ENCODE results near the gene CARMIL1.

The CARMIL1 gene

DNA sequence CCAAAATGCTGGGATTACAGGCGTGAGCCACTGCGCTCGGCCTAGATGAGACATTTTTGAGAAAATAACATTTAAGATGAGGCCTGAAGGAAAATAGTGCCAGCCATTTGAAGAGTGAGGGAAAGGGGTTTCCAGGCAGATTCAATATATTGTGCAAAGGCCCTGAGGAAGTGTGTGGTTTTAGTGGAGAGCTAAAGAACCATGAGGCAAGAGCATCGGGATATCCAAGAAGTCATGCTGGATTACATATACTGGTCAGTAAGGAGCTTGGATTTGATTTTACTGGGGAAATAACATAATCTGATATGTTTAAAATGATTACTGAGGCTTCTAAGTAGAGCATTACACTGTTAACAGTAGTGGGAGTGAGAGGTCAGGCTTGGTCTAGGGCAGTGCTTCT, 47.0 kb downstream of the CARMIL1 start:
- Mint-ChIP-seq H3K4me3 (no peak overlapping the region), H3K9me3 (no peaks in the 10 kb centered on the region), H3K27ac (no peak overlapping the region), H3K27me3 (no peaks in the 10 kb centered on the region), H3K36me3 (no peaks in the 10 kb centered on the region), H3K4me1 (no peaks in the 10 kb centered on the region)
- no peak for DNase-seq
- CTCF ChIA-PET: no interaction called here

DNA sequence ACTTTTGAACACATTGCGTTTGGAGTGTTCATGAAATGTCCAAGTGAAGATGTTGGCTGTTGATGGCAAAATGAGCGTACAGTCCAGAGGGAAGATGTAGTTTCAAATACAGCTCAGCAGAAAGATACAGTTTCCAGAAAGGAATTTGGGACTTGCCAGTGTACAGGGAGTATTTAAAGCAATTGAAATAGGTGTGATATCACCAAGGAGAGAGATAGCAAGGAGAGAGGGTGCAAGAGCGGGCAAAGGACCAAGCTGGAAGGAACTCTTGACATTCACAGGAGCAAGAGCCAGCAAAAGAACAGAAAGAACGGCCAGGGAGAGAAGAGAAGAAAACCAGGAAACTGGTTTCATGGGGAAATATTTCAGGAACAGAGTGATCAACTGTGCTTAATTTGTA, 47.8 kb downstream of the CARMIL1 start:
- no peak overlapping the region for H3K27ac Mint-ChIP-seq
- no peaks in the 10 kb centered on the region for H3K36me3 Mint-ChIP-seq
- H3K4me3 Mint-ChIP-seq: no peak overlapping the region
- no peak for DNase-seq
- no peaks in the 10 kb centered on the region for H3K27me3 Mint-ChIP-seq
- H3K4me1 Mint-ChIP-seq: no peaks in the 10 kb centered on the region
- CTCF ChIA-PET: interaction anchor here (1.2 kb wide), 1 partner anchor 61 kb away, joined by 3 read pairs; no protein-coding TSS in a partner anchor
- no peaks in the 10 kb centered on the region for H3K9me3 Mint-ChIP-seq

DNA sequence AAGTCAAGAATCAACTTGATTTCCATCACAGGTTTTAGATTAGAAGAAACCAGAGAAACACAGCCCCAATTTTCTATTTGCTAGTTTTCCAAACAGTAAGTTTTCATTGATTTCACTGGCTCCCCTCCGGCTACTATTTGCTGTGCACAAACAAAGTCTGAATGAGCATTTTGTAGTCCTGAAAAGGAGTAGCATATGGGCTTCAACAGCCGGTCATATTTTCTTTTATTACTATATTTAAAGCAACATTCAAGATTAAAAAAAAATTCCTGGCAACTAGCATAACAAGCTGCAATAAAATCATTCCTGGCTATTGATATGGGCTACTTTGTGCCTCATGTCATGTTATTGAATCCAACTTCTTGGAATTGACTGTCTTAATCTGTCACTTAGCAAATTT, 48.3 kb downstream of the CARMIL1 start:
- no peak for DNase-seq
- CTCF ChIA-PET: interaction anchor here (1.2 kb wide), 1 partner anchor 61 kb away, joined by 3 read pairs; no protein-coding TSS in a partner anchor
- Mint-ChIP-seq H3K4me3 (no peak overlapping the region), H3K27me3 (no peaks in the 10 kb centered on the region), H3K27ac (no peak overlapping the region), H3K9me3 (no peaks in the 10 kb centered on the region), H3K4me1 (no peaks in the 10 kb centered on the region), H3K36me3 (no peaks in the 10 kb centered on the region)

DNA sequence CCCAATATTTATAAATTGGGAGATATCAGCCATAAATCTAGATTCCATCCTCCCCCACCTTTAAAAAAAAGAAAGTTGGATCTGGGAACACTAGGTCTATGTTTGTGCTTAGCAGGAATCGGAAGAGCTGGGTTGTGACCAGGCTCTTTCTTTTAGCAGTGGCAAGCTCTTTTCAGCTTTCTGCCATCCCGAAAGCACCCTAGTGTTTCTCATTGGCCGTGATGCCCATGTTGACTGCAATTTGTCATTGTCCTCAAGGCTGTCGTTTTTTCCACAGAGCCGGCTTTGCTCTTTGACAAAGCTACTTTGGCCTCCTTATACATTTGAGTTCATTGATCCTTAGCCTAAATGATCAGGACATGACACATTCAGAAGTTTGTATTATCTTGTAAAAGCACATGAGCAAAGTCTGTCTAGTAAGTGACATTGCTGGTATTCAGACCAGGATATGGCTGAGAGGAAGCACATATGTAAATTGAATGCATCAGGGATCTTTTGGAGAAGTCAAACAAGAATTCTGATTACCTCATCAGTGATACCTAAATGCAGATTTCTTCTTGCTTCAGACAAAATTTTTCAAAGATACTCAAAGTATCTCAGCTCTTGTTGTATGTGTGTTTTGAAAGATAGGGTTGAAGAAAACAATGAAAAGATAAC, 50.1 kb downstream of the CARMIL1 start:
- Mint-ChIP-seq H3K4me3 (no peak overlapping the region), H3K36me3 (no peaks in the 10 kb centered on the region), H3K4me1 (no peaks in the 10 kb centered on the region), H3K9me3 (no peaks in the 10 kb centered on the region), H3K27me3 (no peaks in the 10 kb centered on the region), H3K27ac (no peak overlapping the region)
- CTCF ChIA-PET: interaction anchor here (1.6 kb wide), 1 partner anchor 64 kb away, joined by 3 read pairs; no protein-coding TSS in a partner anchor
- DNase-seq: no peak

DNA sequence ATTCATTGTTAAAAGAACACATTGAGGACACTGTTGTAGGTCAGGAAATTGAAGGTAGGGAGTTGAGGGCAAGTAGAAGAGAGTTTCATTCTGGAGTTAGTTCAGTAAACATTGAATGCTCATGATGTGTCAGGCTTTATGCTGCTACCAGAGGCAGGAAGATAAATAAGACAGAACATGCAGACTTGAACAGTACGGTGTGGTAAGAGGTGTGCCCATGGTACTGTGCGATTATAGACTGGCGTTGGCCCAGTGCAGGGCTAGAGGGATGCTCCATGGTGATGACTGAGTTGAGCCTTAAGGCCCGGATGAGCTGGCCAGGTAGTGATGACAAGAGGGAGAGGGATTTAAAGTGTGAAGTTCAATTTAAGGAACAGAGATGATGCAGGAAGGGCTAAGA, 50.8 kb downstream of the CARMIL1 start:
- H3K4me3 Mint-ChIP-seq: no peak overlapping the region
- no peaks in the 10 kb centered on the region for H3K4me1 Mint-ChIP-seq
- no peaks in the 10 kb centered on the region for H3K27me3 Mint-ChIP-seq
- no peak for DNase-seq
- H3K9me3 Mint-ChIP-seq: no peaks in the 10 kb centered on the region
- no peaks in the 10 kb centered on the region for H3K36me3 Mint-ChIP-seq
- no peak overlapping the region for H3K27ac Mint-ChIP-seq
- CTCF ChIA-PET: interaction anchor here (1.1 to 1.6 kb wide), 2 partner anchors 14 to 64 kb away, joined by 3 read pairs; no protein-coding TSS in a partner anchor

DNA sequence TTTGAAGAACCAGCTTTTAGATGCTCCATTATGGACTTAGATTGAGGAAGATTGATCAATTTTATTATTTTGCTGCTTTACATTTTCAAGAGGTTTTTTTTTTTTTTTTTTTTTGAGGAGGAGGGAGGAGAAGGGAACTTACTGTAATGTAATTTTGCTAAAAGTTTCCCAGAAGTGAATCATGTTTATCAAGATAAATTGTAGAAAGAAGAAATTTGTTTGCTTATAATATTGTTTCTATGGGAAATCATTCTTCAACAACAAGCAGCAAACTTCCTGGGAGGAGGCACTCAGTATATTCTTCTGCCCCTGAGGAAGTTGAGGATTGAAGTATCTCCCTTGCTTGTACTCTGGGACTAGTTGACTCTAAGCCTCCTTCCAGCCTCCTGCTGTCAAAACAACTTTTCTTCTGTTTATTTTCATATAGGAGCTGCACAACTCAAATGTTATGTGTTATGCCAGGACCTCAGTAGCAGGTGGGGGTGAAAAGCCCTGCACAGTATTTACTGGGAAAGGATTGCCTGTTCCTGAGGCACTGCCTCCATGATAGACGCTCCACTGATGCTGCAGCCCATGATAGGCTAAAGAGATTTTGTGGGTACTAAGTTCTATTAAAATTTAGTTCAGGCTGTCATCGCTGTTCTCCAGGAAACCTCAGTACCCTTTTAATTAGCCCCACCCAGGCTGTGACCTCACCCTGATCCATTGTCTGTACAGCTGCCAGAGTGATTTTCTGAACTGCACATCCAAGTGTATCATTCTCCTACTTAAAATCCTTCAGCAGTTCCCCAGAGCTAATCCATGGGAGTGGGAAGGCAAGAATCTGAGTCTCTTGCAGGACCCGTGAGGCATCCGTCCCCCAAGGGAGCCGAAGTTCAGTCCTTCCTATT, 51.9 kb downstream of the CARMIL1 start:
- Mint-ChIP-seq H3K27me3 (no peaks in the 10 kb centered on the region), H3K9me3 (no peaks in the 10 kb centered on the region), H3K36me3 (no peaks in the 10 kb centered on the region), H3K4me3 (no peak overlapping the region), H3K4me1 (no peaks in the 10 kb centered on the region), H3K27ac (no peak overlapping the region)
- no peak for DNase-seq
- CTCF ChIA-PET: interaction anchor here (1.1 kb wide), 1 partner anchor 13 kb away, joined by 3 read pairs; no protein-coding TSS in a partner anchor

DNA sequence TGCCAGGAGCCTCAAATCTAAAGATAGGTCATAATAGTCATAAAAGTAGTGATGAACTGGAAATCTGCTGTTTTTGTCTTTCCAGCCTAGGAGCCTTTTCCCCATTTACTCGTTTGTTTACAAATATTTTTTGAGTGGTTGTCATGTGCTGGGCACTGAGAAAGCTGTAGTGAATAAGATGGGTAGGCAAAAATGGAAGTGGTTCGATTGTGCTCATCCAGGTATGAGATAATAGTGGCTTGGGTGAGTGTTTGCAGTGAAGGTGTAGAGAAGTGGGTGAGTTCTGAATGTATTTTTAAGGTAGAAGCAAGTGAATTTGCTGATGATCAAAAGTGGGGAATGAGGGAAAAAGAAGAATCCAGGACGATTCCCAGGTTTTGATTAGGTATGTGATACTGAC, 53.0 kb downstream of the CARMIL1 start:
- no peak for DNase-seq
- Mint-ChIP-seq H3K9me3 (no peaks in the 10 kb centered on the region), H3K27ac (no peak overlapping the region), H3K27me3 (no peaks in the 10 kb centered on the region), H3K4me3 (no peak overlapping the region), H3K36me3 (no peaks in the 10 kb centered on the region), H3K4me1 (no peaks in the 10 kb centered on the region)
- CTCF ChIA-PET: no interaction called here

DNA sequence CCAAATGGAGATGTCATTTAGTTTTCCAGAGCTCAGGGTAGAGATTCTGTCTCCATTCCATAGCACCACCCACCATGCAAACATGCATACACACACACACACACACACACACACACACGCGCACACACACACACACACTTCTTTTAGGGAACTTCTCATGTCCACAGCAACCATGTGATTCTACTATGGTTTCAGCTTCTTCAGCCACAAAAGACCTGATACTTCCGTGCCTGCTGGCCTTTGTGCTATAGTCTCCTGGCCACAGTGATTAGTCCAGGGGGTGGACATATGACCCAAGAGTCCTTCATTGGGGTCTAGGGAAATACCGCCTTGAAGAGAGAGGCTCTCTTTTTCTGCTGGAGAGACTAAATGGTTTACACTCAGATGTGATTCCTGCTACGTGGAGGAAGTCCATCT, 53.5 kb downstream of the CARMIL1 start:
- H3K36me3 Mint-ChIP-seq: no peaks in the 10 kb centered on the region
- H3K9me3 Mint-ChIP-seq: no peaks in the 10 kb centered on the region
- CTCF ChIA-PET: no interaction called here
- H3K4me1 Mint-ChIP-seq: no peaks in the 10 kb centered on the region
- no peaks in the 10 kb centered on the region for H3K27me3 Mint-ChIP-seq
- H3K4me3 Mint-ChIP-seq: no peak overlapping the region
- DNase-seq: no peak
- no peak overlapping the region for H3K27ac Mint-ChIP-seq

DNA sequence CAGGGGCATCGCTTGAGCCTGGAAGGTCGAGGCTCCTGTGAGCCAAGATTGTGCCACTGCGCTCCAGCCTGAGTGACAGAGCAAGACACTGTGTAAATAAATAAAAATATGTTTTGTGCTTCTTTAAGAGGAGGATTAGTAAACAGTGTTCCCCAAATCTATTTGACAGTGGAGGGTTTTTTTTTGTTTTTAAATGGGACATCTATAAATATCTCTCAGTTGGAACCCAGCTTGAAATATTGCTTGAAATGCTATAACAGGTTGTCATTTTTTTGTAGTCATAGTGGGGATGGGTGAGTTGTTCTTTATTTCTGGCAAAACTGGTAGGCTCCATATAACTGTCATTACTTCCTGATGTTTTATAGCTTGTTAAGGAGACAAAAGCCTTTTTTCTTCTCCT, 54.3 kb downstream of the CARMIL1 start:
- no peaks in the 10 kb centered on the region for H3K27me3 Mint-ChIP-seq
- no peaks in the 10 kb centered on the region for H3K9me3 Mint-ChIP-seq
- H3K4me3 Mint-ChIP-seq: no peak overlapping the region
- H3K36me3 Mint-ChIP-seq: no peaks in the 10 kb centered on the region
- H3K4me1 Mint-ChIP-seq: no peaks in the 10 kb centered on the region
- no peak for DNase-seq
- H3K27ac Mint-ChIP-seq: no peak overlapping the region
- CTCF ChIA-PET: no interaction called here

DNA sequence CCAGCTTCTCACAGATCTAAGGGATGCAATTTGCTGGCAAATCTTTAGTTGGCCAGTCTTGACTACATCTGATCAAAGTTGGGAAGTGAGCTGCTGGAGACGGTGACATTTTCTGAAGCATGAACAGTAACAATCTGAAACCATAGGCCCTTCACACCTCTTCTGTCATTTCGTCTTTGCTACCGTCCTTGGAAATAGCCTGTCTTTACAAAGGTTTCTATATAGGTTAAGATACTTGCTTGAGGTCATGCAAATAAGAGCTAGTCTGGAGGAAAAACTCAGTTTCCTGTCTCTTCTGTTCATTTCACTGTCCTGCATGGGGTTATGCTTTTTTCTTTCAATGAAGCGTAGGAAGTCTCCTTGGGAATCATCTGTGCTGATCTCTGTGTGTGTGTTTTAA, 55.6 kb downstream of the CARMIL1 start:
- no peak for DNase-seq
- Mint-ChIP-seq H3K4me1 (no peaks in the 10 kb centered on the region), H3K27me3 (no peaks in the 10 kb centered on the region), H3K27ac (no peak overlapping the region), H3K9me3 (no peaks in the 10 kb centered on the region), H3K36me3 (no peaks in the 10 kb centered on the region), H3K4me3 (no peak overlapping the region)
- CTCF ChIA-PET: interaction anchor here (1.0 to 1.7 kb wide), 2 partner anchors 12 to 156 kb away, joined by 3 to 4 read pairs; no protein-coding TSS in a partner anchor

DNA sequence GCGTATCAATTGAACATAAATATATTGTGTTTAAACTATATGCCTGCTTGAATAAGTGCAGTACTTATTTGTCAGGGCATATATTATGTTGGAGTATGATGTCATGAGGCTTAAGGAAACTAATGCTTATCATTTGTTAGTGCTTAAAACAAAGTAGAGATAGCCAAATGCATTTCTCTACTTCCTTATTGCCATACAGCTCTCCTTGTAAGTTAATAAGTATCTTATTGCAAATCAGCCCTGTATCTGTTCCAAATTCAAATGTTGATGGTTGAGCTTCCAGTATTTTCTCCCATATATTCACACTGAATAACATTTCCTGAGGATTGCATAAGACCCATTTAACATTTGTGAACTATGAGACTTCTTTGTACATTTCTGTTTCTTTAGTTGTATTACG, 57.8 kb downstream of the CARMIL1 start:
- CTCF ChIA-PET: interaction anchor here (0.7 to 0.9 kb wide), 2 partner anchors 22 to 33 kb away, joined by 3 read pairs; no protein-coding TSS in a partner anchor
- Mint-ChIP-seq H3K4me1 (no peaks in the 10 kb centered on the region), H3K27me3 (no peaks in the 10 kb centered on the region), H3K9me3 (no peaks in the 10 kb centered on the region), H3K27ac (no peak overlapping the region), H3K36me3 (no peaks in the 10 kb centered on the region), H3K4me3 (no peak overlapping the region)
- no peak for DNase-seq

DNA sequence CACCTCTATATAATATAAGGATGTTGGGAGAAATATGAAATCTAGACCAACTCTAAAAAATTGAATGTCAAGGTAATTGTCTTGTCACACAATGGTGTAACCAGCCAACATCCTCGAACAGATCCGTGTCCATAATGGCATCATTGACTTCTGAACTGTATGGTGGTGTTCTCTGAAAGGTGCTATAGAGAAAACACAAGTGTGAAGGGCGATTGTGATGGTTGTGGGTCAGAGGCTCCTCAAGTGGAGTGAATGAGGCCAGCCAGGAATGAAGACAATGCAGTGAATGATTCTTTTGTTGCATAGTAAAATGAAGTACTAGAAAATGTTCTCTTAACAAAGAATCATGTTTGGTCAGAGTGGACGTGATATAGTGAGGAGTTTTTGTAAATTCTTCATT, 58.3 kb downstream of the CARMIL1 start:
- DNase-seq: no peak
- CTCF ChIA-PET: interaction anchor here (0.7 to 0.9 kb wide), 2 partner anchors 22 to 33 kb away, joined by 3 read pairs; no protein-coding TSS in a partner anchor
- no peak overlapping the region for H3K27ac Mint-ChIP-seq
- H3K9me3 Mint-ChIP-seq: no peaks in the 10 kb centered on the region
- no peak overlapping the region for H3K4me3 Mint-ChIP-seq
- H3K36me3 Mint-ChIP-seq: no peaks in the 10 kb centered on the region
- H3K4me1 Mint-ChIP-seq: no peaks in the 10 kb centered on the region
- no peaks in the 10 kb centered on the region for H3K27me3 Mint-ChIP-seq

DNA sequence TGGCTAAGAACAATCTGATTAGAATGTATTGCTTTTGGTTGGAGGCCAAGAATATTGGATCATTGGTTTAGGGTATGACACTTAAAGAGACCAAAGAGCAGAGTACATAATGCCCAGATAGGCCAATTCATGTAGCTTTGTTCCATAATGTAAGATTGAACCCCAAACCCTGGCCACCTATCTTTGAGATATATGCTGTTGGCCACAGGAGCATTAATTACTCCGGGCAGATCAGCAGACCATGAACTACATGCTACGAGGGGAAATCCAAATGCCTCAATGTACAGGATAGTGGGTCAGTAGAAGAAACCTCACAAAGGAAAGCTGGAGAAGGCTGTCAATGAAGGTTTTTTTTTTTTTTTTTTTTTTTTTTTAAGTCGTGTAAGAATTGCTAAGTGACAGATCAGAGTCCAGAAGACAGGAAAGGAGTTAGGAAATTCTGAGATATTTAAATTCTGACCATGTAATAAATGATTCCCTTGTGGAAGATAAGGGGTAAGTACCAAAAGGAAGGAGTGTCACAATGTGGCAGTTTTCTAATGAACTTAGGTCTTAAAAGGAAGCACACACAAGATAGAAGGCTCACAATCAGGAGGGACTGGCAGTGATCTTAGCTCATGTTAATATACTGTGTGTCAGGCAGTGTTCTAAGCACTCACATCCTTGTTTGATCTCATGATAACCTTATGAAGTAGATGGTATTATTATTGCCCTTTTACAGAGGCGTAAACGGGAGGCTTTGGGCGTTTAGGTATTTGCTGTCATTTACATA, 61.4 kb downstream of the CARMIL1 start:
- no peaks in the 10 kb centered on the region for H3K9me3 Mint-ChIP-seq
- H3K4me3 Mint-ChIP-seq: no peak overlapping the region
- CTCF ChIA-PET: interaction anchor here (0.7 to 3.0 kb wide), 5 partner anchors 15 to 152 kb away, joined by 3 to 19 read pairs (median 3); no protein-coding TSS in a partner anchor
- H3K27me3 Mint-ChIP-seq: no peaks in the 10 kb centered on the region
- H3K4me1 Mint-ChIP-seq: peaks cover 2% of the 10 kb centered on the region
- H3K27ac Mint-ChIP-seq: no peak overlapping the region
- H3K36me3 Mint-ChIP-seq: no peaks in the 10 kb centered on the region
- no peak for DNase-seq

DNA sequence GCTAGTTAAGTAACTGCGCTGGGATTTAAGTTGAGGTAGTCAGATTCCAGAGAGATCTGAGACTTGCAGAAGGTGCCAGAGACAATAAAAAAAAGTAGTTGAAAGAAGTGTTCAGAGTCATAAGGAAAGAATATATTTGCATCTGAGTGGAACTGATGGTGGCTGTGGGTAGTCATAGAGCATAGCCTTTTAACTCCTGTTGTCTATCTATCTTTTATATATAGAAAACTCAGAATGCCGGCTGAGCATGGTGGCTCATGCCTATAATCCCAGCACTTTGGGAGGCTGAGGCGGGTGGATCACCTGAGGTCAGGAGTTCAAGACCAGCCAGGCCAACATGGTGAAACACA, 62.0 kb downstream of the CARMIL1 start:
- DNase-seq: no peak
- Mint-ChIP-seq H3K36me3 (no peaks in the 10 kb centered on the region), H3K4me1 (peaks cover 2% of the 10 kb centered on the region), H3K9me3 (no peaks in the 10 kb centered on the region), H3K4me3 (no peak overlapping the region), H3K27me3 (no peaks in the 10 kb centered on the region), H3K27ac (no peak overlapping the region)
- CTCF ChIA-PET: interaction anchor here (0.6 to 3.0 kb wide), 3 partner anchors 149 to 200 kb away, joined by 3 to 19 read pairs (median 5); no protein-coding TSS in a partner anchor

Measured in activated naive CD4-positive, alpha-beta T cell treated with anti-CD3 and anti-CD28 coated beads, Interleukin-2, amount 10 ng/mL, durations not matched to agents 7 days and 5 days (primary cell).